GM12878 (cell line): ENCODE data around the gene LMAN2. TPM values are rescaled to one million over a fixed set of nuclear protein-coding genes. Genes with fewer than 3 reads are reported as not detected.

Source experiments
- ATAC-seq: fragments of 200-7000 bp; cut with Tn5 transposase; 3 replicates; pipeline ENCODE4 v1.9.1; 2020; ENCODE audit warnings: mild to moderate bottlenecking, moderate library complexity
- BruUV-seq: library from RNA; stranded (reverse); fragments of 400-500 nt; replicated peaks from 2 replicates; lab custom pipeline; 2021; lab: Mats Ljungman, UMichigan
- CTCF ChIA-PET: fragments of 300-600 bp; sonication (Branson Sonifier 250); formaldehyde crosslinking; extraction: SDS; loops from one replicate; lab custom pipeline; 2021; ENCODE audit warnings: inconsistent platforms; lab: Yijun Ruan, JAX
- POLR2A ChIA-PET: fragments of 350-600 bp; formaldehyde crosslinking; extraction: SDS; loops from one replicate; lab custom pipeline; 2021; ENCODE audit warnings: inconsistent platforms; lab: Charles Lee
- RAD21 ChIA-PET: fragments of 300-600 bp; sonication (Branson Sonifier 250); formaldehyde crosslinking; loops from one replicate; lab custom pipeline; 2023; ENCODE audit warnings: antibody characterized with exemption; ENCODE audit not compliant: unreplicated experiment; lab: Charles Lee
- SMC1A ChIA-PET: fragments of 300-600 bp; sonication (Branson Sonifier 250); formaldehyde crosslinking; loops from one replicate; lab custom pipeline; 2023; ENCODE audit not compliant: unreplicated experiment, uncharacterized antibody; lab: Charles Lee
- DNase-seq: peaks from one replicate; pipeline ENCODE4 v3.0.0-alpha.2; 2011; ENCODE audit warnings: low read depth, low spot score
- FAIRE-seq: peaks from 3 replicates; lab custom pipeline; 2011; peaks lifted over from hg19 to GRCh38; lab: Jason Lieb, UNC
- H2AFZ ChIP-seq: 2 replicates; pipeline ENCODE4 v1.6.0; 2011; ENCODE audit warnings: low read depth, low read length, control low read depth; ENCODE audit not compliant: control insufficient read depth
- H3K27ac ChIP-seq: 2 replicates; pipeline ENCODE4 v1.5.1; 2011; ENCODE audit warnings: control low read depth; ENCODE audit not compliant: control insufficient read depth, insufficient read depth
- H3K27me3 ChIP-seq, 2 experiments: replicated peaks in 1 of 2; 2 replicates each; pipeline versions ENCODE4 v1.6.0 to v1.6.1; 2011; ENCODE audit warnings: low read length in 1 of 2; ENCODE audit not compliant: control insufficient read depth in 2 of 2, insufficient read depth in 2 of 2
- H3K36me3 ChIP-seq, 2 experiments: 2 replicates each; pipeline ENCODE4 v1.5.1; 2011; ENCODE audit warnings: low read length in 1 of 2; ENCODE audit not compliant: control insufficient read depth in 2 of 2, insufficient read depth in 2 of 2
- H3K4me1 ChIP-seq: 2 replicates; pipeline ENCODE4 v1.6.1; 2011; ENCODE audit warnings: mild to moderate bottlenecking, low read length, moderate library complexity, mixed read lengths; ENCODE audit not compliant: control insufficient read depth, insufficient read depth
- H3K4me2 ChIP-seq: 2 replicates; pipeline ENCODE4 v1.6.0; 2011; ENCODE audit warnings: control low read depth; ENCODE audit not compliant: control insufficient read depth, insufficient read depth
- H3K4me3 ChIP-seq: fragments of 200-600 bp; sonication (generic); 2 replicates; pipeline ENCODE4 v1.5.1; 2016
- H3K79me2 ChIP-seq: 2 replicates; pipeline ENCODE4 v1.6.0; 2011; ENCODE audit warnings: low read length; ENCODE audit not compliant: control insufficient read depth, insufficient read depth
- H3K9ac ChIP-seq: 2 replicates; pipeline ENCODE4 v1.8.0; 2011; ENCODE audit warnings: low read length, control low read depth, mixed read lengths; ENCODE audit not compliant: control insufficient read depth, insufficient read depth
- H3K9me3 ChIP-seq: replicated peaks from 3 replicates; pipeline ENCODE4 v1.5.1; 2011; ENCODE audit warnings: mild to moderate bottlenecking, low read length; ENCODE audit not compliant: control insufficient read depth, insufficient read depth
- H4K20me1 ChIP-seq: 2 replicates; pipeline ENCODE4 v1.6.0; 2011; ENCODE audit not compliant: control insufficient read depth, insufficient read depth
- HDAC6 ChIP-seq: fragments of 200-600 bp; sonication (generic); IDR thresholded peaks from one replicate; pipeline ENCODE4 v1.8.0; 2017; ENCODE audit warnings: antibody characterized with exemption; ENCODE audit not compliant: unreplicated experiment
- NFXL1 ChIP-seq: fragments of 450-650 bp; IDR thresholded peaks from 2 replicates; pipeline ENCODE4 v1.6.1; 2017; ENCODE audit warnings: antibody characterized with exemption, mild to moderate bottlenecking, borderline replicate concordance
- PML ChIP-seq: IDR thresholded peaks from 2 replicates; pipeline ENCODE4 v1.6.1; 2012; ENCODE audit warnings: low read length, inconsistent platforms
- RBBP5 ChIP-seq: fragments of 200-600 bp; sonication (generic); conservative IDR thresholded peaks from 2 replicates; pipeline ENCODE4 v1.6.1; 2016
- SIX5 ChIP-seq: IDR thresholded peaks from 2 replicates; pipeline ENCODE4 v1.6.1; 2011; ENCODE audit warnings: mild to moderate bottlenecking, low read depth, low read length, moderate library complexity; ENCODE audit not compliant: severe bottlenecking
- SMAD1 ChIP-seq: fragments of 450-650 bp; IDR thresholded peaks from 2 replicates; pipeline ENCODE4 v1.6.1; 2018; ENCODE audit warnings: mild to moderate bottlenecking, low read depth; ENCODE audit not compliant: partially characterized antibody
- TBL1XR1 ChIP-seq: IDR thresholded peaks from 2 replicates; pipeline ENCODE4 v1.6.1; 2012; ENCODE audit warnings: low read depth, low read length, improper control_type of control experiment
- ZBTB4 ChIP-seq: fragments of 450-650 bp; formaldehyde crosslinking; IDR thresholded peaks from 2 replicates; pipeline ENCODE4 v1.4.0; 2022; ENCODE audit warnings: mild to moderate bottlenecking, moderate library complexity
- WGBS: methylation state at CpG from one replicate; pipeline ENCODE4 v1.1.6; 2016; ENCODE audit warnings: low lambda C conversion rate; ENCODE audit not compliant: insufficient replicate concordance, insufficient coverage; ENCODE audit errors: missing lambda C conversion rate; 5-methylcytosine and 5-hydroxymethylcytosine counted together
- in situ Hi-C: fragments of 300-500 bp; cut with MboI; formaldehyde crosslinking; loops from 9 replicates; pipeline ENCODE4 v1.14.3; 2018; ENCODE audit warnings: mixed read lengths
- intact Hi-C: fragments of 100-400 bp; cut with micrococcal nuclease; formaldehyde crosslinking; loops from one replicate; pipeline ENCODE4 v1.14.2; 2022; ENCODE audit not compliant: unreplicated experiment
- polyA plus RNA-seq, 11 experiments: library from polyadenylated mRNA; depleted of rRNA in 4 of 11; unstranded in 6 of 11; stranded (reverse) in 5 of 11; fragments of >200 nt; fragmentation: Nextera tagmentation in 4 of 11; fragmentation: Illumina TruSeq in 1 of 11; extraction: Ambion mirVana in 4 of 11; extraction: Trizol in 1 of 11; gene quantifications; 1 replicate in 1 of 11; 2 replicates in 10 of 11; pipeline versions ENCODE4 v1.2.1 to v1.2.3, GENCODE V29; 2011 to 2016; ENCODE audit warnings: inconsistent platforms in 2 of 11, missing spikeins in 2 of 11, low read depth in 1 of 11
- total RNA-seq, 4 experiments: library from RNA; depleted of rRNA in 3 of 4; stranded (reverse); fragments of >200 nt in 3 of 4; fragmentation: Illumina TruSeq in 1 of 4; extraction: Trizol in 1 of 4; gene quantifications; 2 replicates each; pipeline versions ENCODE4 v1.2.1 to v1.2.3, GENCODE V29; 2013 to 2021
- TF ChIP-seq, protein P1 (sequence below): fragments of 450-650 bp; IDR thresholded peaks from 2 replicates; pipeline ENCODE4 v1.6.1; 2014; ENCODE audit warnings: mild to moderate bottlenecking

LMAN2 gene
- total and polyA plus RNA-seq, 10 of the 15 experiments (the other 5 are each of a cell fraction or from before 2014, with no cell fraction given) = 2.4 to 264 (median 147) TPM

GRCh38 chr5:177297922-177298321 is 53.5 kb downstream of the LMAN2 start:
- H3K4me2 ChIP-seq = no peak overlapping the region
- peaks cover 43% of the 10 kb centered on the region for H3K4me1 ChIP-seq
- intact Hi-C loops = no loop called here
- WGBS = 96% methylated on average over 2 of the region's 2 CpGs
- H3K27ac ChIP-seq = no peak overlapping the region
- in situ Hi-C loops = loop anchor here (5.0 kb wide), 1 partner anchor 181 kb away; no protein-coding TSS in a partner anchor
- DNase-seq (no peak), ATAC-seq (no peak), FAIRE-seq (no peak)
- ChIA-PET POLR2A (no interaction called here), RAD21 (no interaction called here)
- H3K79me2 ChIP-seq = peaks cover 13% of the 10 kb centered on the region
- BruUV-seq = no TSS peak
- H4K20me1 ChIP-seq = no peaks in the 10 kb centered on the region
- TF ChIP-seq SMAD1 = no peak
- TF ChIP-seq TBL1XR1 = no peak
- TF ChIP-seq PML = no peak
- no peak for TF ChIP-seq HDAC6
- TF ChIP-seq NFXL1 = no peak
- TF ChIP-seq SIX5 = no peak
- TF ChIP-seq, protein P1, sequence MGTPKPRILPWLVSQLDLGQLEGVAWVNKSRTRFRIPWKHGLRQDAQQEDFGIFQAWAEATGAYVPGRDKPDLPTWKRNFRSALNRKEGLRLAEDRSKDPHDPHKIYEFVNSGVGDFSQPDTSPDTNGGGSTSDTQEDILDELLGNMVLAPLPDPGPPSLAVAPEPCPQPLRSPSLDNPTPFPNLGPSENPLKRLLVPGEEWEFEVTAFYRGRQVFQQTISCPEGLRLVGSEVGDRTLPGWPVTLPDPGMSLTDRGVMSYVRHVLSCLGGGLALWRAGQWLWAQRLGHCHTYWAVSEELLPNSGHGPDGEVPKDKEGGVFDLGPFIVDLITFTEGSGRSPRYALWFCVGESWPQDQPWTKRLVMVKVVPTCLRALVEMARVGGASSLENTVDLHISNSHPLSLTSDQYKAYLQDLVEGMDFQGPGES = no peak
- TF ChIP-seq RBBP5 = no peak
- TF ChIP-seq ZBTB4 (CRISPR knock-in tag) = no peak
- TF ChIP-seq, all 136 proteins: peak for 0
- no peak overlapping the region for H2AFZ ChIP-seq
- H3K27me3 ChIP-seq = no peaks in the 10 kb centered on the region
- H3K9me3 ChIP-seq = no peaks in the 10 kb centered on the region
- H3K36me3 ChIP-seq = peaks cover 19 to 27% of the 10 kb centered on the region in 2 experiments
- H3K9ac ChIP-seq = no peak overlapping the region
- CTCF ChIA-PET = interaction anchor here (0.6 to 4.6 kb wide), 4 partner anchors 12 to 508 kb away, joined by 3 to 25 read pairs (median 12); no protein-coding TSS in a partner anchor
- H3K4me3 ChIP-seq = no peak overlapping the region
- SMC1A ChIA-PET = interaction anchor here (1.0 to 1.9 kb wide), 4 partner anchors 12 to 184 kb away, joined by 3 to 6 read pairs (median 4); no protein-coding TSS in a partner anchor
